ENCODE data around the gene CDH23. TPM values are rescaled to one million over a fixed set of nuclear protein-coding genes. Genes with fewer than 3 reads are reported as not detected.

The CDH23 gene
- total RNA-seq, 1 donor from 2014 or later = 4.5 TPM

DNA sequence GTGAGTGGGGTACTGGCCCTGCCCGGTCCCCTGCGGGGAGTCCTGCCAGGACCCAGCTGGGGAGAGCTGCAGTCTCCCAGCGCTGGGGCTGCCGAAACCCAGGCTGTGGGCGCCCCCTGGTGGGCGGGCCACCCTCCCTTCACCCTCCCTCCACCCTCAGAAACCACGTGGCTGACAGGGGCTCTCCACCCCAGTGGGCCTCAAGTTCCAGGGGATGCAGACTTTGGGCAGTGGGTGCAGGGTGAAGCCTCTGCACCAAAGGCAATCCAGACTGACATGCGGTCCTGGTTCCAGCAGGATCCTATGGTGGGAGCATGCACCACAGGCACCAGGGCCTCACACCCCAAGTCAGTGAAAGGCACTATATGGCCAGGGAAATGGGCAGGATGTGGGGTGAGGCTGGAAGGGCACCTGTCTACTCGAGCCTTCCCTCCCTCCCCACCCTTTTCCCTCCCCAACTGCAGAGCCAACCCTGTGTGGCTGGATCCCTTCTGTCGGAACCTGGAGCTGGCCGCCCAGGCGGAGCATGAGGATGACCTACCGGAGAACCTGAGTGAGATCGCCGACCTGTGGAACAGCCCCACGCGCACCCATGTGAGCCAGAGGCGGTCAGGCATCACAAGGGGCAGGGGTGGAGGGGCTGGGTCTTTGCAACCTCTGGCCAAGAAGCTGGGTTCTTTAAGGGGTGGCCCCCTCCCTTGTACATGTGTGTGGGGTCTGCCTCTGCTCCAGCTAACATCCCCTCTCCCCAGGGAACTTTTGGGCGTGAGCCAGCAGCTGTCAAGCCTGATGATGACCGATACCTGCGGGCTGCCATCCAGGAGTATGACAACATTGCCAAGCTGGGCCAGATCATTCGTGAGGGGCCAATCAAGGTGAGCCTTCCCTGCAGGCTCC lies 415.5 kb downstream of the CDH23 start:
- Histone ChIP-seq H3K4me1 (peaks cover 34% of the 10 kb centered on the region), H3K4me3 (no peak overlapping the region), H3K27ac (replicated peaks) (no peak overlapping the region), H3K36me3 (peaks cover 27% of the 10 kb centered on the region), H3K9me3 (replicated peaks) (no peaks in the 10 kb centered on the region), H3K27me3 (ENCODE audit: low read depth) (peaks cover 12% of the 10 kb centered on the region)
- peak; percentile 88 for TF ChIP-seq CTCF (IDR thresholded peaks at IDR 0.05; ENCODE audit: borderline replicate concordance)
- DNase-seq = peak; percentile 68
- intact Hi-C loops (cut with micrococcal nuclease) = loop anchor here (10.0 kb wide), 1 partner anchor 427 kb away; no protein-coding TSS in a partner anchor

DNA sequence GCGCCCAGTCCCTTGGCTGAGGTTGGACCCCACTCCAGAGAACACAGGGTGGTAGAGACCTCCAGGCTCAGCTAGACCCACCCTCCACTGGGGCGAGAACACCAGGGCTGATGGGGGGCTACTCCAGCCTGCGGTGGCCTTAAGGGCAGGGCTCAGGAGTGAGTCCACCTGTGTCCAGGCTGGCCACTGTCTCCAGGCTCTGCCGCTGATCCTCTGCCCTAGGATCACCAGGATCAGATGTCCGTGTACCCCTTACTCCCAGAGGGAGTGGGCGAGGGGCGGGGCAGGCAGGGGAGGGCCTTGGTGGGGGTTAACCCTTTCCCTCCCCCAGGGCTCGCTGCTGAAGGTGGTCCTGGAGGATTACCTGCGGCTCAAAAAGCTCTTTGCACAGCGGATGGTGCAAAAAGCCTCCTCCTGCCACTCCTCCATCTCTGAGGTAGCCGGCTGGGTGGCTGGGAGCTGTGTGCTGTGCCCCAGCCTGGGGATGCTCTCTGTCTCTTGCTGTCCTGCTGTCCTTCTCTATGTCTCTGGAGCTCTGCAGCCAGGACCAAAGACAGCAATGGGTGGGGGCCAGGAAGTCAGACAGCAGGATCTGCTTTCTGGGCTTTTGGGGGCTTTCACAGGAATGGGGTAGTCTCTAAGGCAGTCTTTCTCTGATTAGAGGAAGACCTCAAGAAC lies 416.3 kb downstream of the CDH23 start:
- intact Hi-C loops (cut with micrococcal nuclease) = loop anchor here (10.0 kb wide), 1 partner anchor 428 kb away; no protein-coding TSS in a partner anchor
- peaks cover 42% of the 10 kb centered on the region for H3K4me1 ChIP-seq
- TF ChIP-seq CTCF (IDR thresholded peaks at IDR 0.05; ENCODE audit: borderline replicate concordance) = no peak
- peaks cover 6% of the 10 kb centered on the region for H3K27me3 ChIP-seq (ENCODE audit: low read depth)
- no peak overlapping the region for H3K4me3 ChIP-seq
- H3K27ac ChIP-seq (replicated peaks) = no peak overlapping the region
- no peak for DNase-seq
- H3K36me3 ChIP-seq = peaks cover 35% of the 10 kb centered on the region
- no peaks in the 10 kb centered on the region for H3K9me3 ChIP-seq (replicated peaks)

GRCh38 chr10:71814922-71815411 lies 418.2 kb downstream of the CDH23 start:
- Histone ChIP-seq H3K27me3 (ENCODE audit: low read depth) (no peaks in the 10 kb centered on the region), H3K4me1 (peaks cover 58% of the 10 kb centered on the region), H3K27ac (replicated peaks) (no peak overlapping the region), H3K36me3 (peaks cover 54% of the 10 kb centered on the region), H3K4me3 (no peak overlapping the region), H3K9me3 (replicated peaks) (no peaks in the 10 kb centered on the region)
- intact Hi-C loops (cut with micrococcal nuclease) = loop anchor here (10.0 kb wide), 1 partner anchor 430 kb away; no protein-coding TSS in a partner anchor
- no peak for TF ChIP-seq CTCF (IDR thresholded peaks at IDR 0.05; ENCODE audit: borderline replicate concordance)
- no peak for DNase-seq

- intact Hi-C loops (cut with micrococcal nuclease) = loop anchor here (10.0 kb wide), 1 partner anchor 431 kb away; no protein-coding TSS in a partner anchor
- Histone ChIP-seq H3K4me1 (peaks cover 58% of the 10 kb centered on the region), H3K4me3 (no peak overlapping the region), H3K27ac (replicated peaks) (peak overlapping the region; percentile 86), H3K9me3 (replicated peaks) (no peaks in the 10 kb centered on the region), H3K36me3 (peaks cover 61% of the 10 kb centered on the region), H3K27me3 (ENCODE audit: low read depth) (no peaks in the 10 kb centered on the region)
- no peak for DNase-seq
- no peak for TF ChIP-seq CTCF (IDR thresholded peaks at IDR 0.05; ENCODE audit: borderline replicate concordance)
These were observed 418.9 kb downstream of the CDH23 start for GRCh38 chr10:71815515-71816130.

- peaks cover 69% of the 10 kb centered on the region for H3K36me3 ChIP-seq
- H3K27ac ChIP-seq (replicated peaks) = peak overlapping the region; percentile 86
- intact Hi-C loops (cut with micrococcal nuclease) = loop anchor here (10.0 kb wide), 1 partner anchor 432 kb away; no protein-coding TSS in a partner anchor
- no peak for TF ChIP-seq CTCF (IDR thresholded peaks at IDR 0.05; ENCODE audit: borderline replicate concordance)
- H3K4me1 ChIP-seq = peaks cover 58% of the 10 kb centered on the region
- H3K9me3 ChIP-seq (replicated peaks) = no peaks in the 10 kb centered on the region
- H3K4me3 ChIP-seq = no peak overlapping the region
- no peaks in the 10 kb centered on the region for H3K27me3 ChIP-seq (ENCODE audit: low read depth)
- no peak for DNase-seq
These were observed 419.7 kb downstream of the CDH23 start for GRCh38 chr10:71816421-71816851.
